ENCODE data around the gene DHX38.

GRCh38 chr16:72142476-72142875 is 48.8 kb downstream of the DHX38 start:
- TF ChIP-seq, protein P1, sequence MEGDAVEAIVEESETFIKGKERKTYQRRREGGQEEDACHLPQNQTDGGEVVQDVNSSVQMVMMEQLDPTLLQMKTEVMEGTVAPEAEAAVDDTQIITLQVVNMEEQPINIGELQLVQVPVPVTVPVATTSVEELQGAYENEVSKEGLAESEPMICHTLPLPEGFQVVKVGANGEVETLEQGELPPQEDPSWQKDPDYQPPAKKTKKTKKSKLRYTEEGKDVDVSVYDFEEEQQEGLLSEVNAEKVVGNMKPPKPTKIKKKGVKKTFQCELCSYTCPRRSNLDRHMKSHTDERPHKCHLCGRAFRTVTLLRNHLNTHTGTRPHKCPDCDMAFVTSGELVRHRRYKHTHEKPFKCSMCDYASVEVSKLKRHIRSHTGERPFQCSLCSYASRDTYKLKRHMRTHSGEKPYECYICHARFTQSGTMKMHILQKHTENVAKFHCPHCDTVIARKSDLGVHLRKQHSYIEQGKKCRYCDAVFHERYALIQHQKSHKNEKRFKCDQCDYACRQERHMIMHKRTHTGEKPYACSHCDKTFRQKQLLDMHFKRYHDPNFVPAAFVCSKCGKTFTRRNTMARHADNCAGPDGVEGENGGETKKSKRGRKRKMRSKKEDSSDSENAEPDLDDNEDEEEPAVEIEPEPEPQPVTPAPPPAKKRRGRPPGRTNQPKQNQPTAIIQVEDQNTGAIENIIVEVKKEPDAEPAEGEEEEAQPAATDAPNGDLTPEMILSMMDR (IDR thresholded peaks at IDR 0.05 in 4 of 5, conservative IDR thresholded peaks at IDR 0.05 in 1 of 5), result no peak
- no peak for TF ChIP-seq POLR2A (IDR thresholded peaks at IDR 0.05)
